GM19023 (cell line): ENCODE results near the gene SPATA46.

Experiments used
- ATAC-seq: cut with Tn5 transposase; IDR thresholded peaks from one replicate; pipeline ENCODE4 v1.9.1; 2021; ENCODE audit warnings: mild to moderate bottlenecking, moderate library complexity; ENCODE audit not compliant: unreplicated experiment

Gene SPATA46

GRCh38 chr1:162375463-162375862 lies 1.2 kb downstream of the SPATA46 start:
- ATAC-seq = no peak

GRCh38 chr1:162374406-162374805 lies 2.2 kb downstream of the SPATA46 start:
- no peak for ATAC-seq

GRCh38 chr1:162373541-162374260 lies 3.0 kb downstream of the SPATA46 start:
- ATAC-seq = no peak

- no peak for ATAC-seq
These were observed 3.6 kb downstream of the SPATA46 start for GRCh38 chr1:162373072-162373427.

- ATAC-seq = no peak
These were observed 4.2 kb downstream of the SPATA46 start for GRCh38 chr1:162372159-162373071.

GRCh38 chr1:162371611-162372010 lies 5.0 kb downstream of the SPATA46 start:
- no peak for ATAC-seq

GRCh38 chr1:162370721-162371120 lies 5.9 kb downstream of the SPATA46 start:
- ATAC-seq = no peak

GRCh38 chr1:162370161-162370560 lies 6.5 kb downstream of the SPATA46 start:
- ATAC-seq = no peak

GRCh38 chr1:162369571-162369970 lies 7.1 kb downstream of the SPATA46 start:
- ATAC-seq = no peak

- no peak for ATAC-seq
These were observed 8.2 kb downstream of the SPATA46 start for GRCh38 chr1:162368451-162368850.

- ATAC-seq = no peak
These were observed 8.9 kb downstream of the SPATA46 start for GRCh38 chr1:162367772-162368171.

GRCh38 chr1:162367073-162367472 lies 9.6 kb downstream of the SPATA46 start:
- no peak for ATAC-seq

- ATAC-seq = no peak
These were observed 10.0 kb downstream of the SPATA46 start for GRCh38 chr1:162366671-162367070.

GRCh38 chr1:162366149-162366548 lies 10.5 kb downstream of the SPATA46 start:
- no peak for ATAC-seq

- ATAC-seq = no peak
These were observed 11.2 kb downstream of the SPATA46 start for GRCh38 chr1:162365284-162366020.

GRCh38 chr1:162364498-162364897 lies 12.2 kb downstream of the SPATA46 start:
- ATAC-seq = no peak

GRCh38 chr1:162363823-162364222 lies 12.8 kb downstream of the SPATA46 start:
- ATAC-seq = no peak

GRCh38 chr1:162361349-162361748 lies 15.3 kb downstream of the SPATA46 start:
- ATAC-seq = peak; percentile 25

- no peak for ATAC-seq
These were observed 15.8 kb downstream of the SPATA46 start for GRCh38 chr1:162360874-162361260.

GRCh38 chr1:162360237-162360873 lies 16.3 kb downstream of the SPATA46 start:
- no peak for ATAC-seq
